Colonic mucosa (tissue), 4 donors: ENCODE results near the gene SLC29A3. TPM values are rescaled to one million over a fixed set of nuclear protein-coding genes. Genes with fewer than 3 reads are reported as not detected.

Source experiments
- DNase-seq: peaks from one replicate; pipeline ENCODE4 v3.0.0-alpha.2; 2020
- H3K27ac ChIP-seq: fragments of 200-600 bp; one replicate; pipeline ENCODE4 v1.8.0; 2021
- H3K27me3 ChIP-seq: fragments of 200-600 bp; one replicate; pipeline ENCODE4 v1.8.0; 2021
- H3K36me3 ChIP-seq: fragments of 200-600 bp; one replicate; pipeline ENCODE4 v1.8.0; 2021
- H3K4me1 ChIP-seq: fragments of 200-600 bp; one replicate; pipeline ENCODE4 v1.8.0; 2021; ENCODE audit warnings: mild to moderate bottlenecking
- H3K4me3 ChIP-seq: fragments of 200-600 bp; one replicate; pipeline ENCODE4 v1.8.0; 2021
- H3K9ac ChIP-seq, 2 donors: one replicate each; pipeline ENCODE4 v1.7.0; 2013; ENCODE audit warnings: control low read depth in 2 of 2, low read depth in 2 of 2, low read length in 2 of 2
- H3K9me3 ChIP-seq: fragments of 200-600 bp; one replicate; pipeline ENCODE4 v1.8.0; 2021
- intact Hi-C: fragments of 100-400 bp; cut with DNase I; formaldehyde crosslinking; loops from one replicate; pipeline ENCODE4 v1.14.1; 2022
- total RNA-seq, 2 donors: library from RNA; stranded (reverse); fragmentation: NEBNext Ultra II Directional in 1 of 2; extraction: Animal tissue kit (Norgen Biotek cat#: 25700) in 1 of 2; gene quantifications; one replicate each; pipeline ENCODE4 v1.2.1, GENCODE V29; 2021
- TF ChIP-seq, protein P1 (sequence below): fragments of 200-600 bp; IDR thresholded peaks from one replicate; pipeline ENCODE4 v1.8.0; 2022; ENCODE audit warnings: antibody characterized with exemption, mild to moderate bottlenecking
- donor health status: healthy.
- donor health status: DM: no; HTN: no; CAD: no.
- donor health status: DM: no; HTN: no; CAD: no.

Gene SLC29A3
- total RNA-seq, 2 donors from 2014 or later, result 3.8 to 6.5 TPM

DNA sequence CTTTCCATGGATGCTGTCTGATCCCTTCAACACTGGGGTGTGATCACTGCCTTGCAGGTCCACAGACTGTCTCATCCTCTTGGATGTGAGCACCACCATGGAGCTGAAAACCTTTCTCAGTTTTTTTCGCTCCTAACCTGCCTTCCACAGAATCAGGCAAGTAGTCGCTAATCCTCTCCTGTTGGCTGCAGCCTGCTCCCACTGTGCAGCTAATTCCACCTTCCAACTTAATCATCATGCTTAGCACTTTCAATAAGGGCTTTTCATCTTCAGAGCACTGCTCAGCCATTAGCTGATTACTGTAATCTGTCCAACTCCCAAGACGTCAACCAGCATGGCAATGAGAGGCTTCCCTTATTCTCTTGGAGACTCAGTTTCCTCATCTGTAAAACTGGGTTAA is 62.6 kb downstream of the SLC29A3 start:
- no peak overlapping the region for H3K4me3 ChIP-seq
- no peak for DNase-seq
- H3K27me3 ChIP-seq, result no peaks in the 10 kb centered on the region
- intact Hi-C loops, result loop anchor here (5.0 to 10.0 kb wide), 3 partner anchors 191 to 433 kb away; no protein-coding TSS in a partner anchor
- TF ChIP-seq, protein P1, sequence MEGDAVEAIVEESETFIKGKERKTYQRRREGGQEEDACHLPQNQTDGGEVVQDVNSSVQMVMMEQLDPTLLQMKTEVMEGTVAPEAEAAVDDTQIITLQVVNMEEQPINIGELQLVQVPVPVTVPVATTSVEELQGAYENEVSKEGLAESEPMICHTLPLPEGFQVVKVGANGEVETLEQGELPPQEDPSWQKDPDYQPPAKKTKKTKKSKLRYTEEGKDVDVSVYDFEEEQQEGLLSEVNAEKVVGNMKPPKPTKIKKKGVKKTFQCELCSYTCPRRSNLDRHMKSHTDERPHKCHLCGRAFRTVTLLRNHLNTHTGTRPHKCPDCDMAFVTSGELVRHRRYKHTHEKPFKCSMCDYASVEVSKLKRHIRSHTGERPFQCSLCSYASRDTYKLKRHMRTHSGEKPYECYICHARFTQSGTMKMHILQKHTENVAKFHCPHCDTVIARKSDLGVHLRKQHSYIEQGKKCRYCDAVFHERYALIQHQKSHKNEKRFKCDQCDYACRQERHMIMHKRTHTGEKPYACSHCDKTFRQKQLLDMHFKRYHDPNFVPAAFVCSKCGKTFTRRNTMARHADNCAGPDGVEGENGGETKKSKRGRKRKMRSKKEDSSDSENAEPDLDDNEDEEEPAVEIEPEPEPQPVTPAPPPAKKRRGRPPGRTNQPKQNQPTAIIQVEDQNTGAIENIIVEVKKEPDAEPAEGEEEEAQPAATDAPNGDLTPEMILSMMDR, result no peak
- no peak overlapping the region for H3K27ac ChIP-seq
- no peak overlapping the region for H3K9ac ChIP-seq
- no peaks in the 10 kb centered on the region for H3K9me3 ChIP-seq
- H3K36me3 ChIP-seq, result no peaks in the 10 kb centered on the region
- H3K4me1 ChIP-seq, result peaks cover 13% of the 10 kb centered on the region

DNA sequence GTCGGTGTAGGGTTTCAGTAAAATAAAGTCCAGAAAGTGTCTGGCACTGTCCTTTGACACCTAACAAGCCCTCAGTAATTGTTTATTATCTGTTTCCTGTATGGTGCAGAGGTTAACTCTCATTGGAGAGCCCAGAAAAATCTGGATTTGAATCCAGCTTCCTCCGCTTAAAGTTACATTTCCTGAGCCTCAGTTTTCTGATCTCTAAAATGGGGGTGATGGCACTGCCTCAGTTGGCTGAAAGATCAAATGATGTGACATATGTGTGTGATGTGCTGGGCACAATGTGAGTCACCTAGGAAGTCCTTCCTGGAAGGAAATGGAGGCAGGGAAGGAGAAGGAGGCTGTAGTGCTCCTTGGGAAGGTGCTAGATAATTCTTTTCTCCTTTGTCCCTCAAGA is 63.0 kb downstream of the SLC29A3 start:
- H3K9me3 ChIP-seq, result no peaks in the 10 kb centered on the region
- DNase-seq, result no peak
- H3K9ac ChIP-seq, result no peak overlapping the region
- H3K27me3 ChIP-seq, result no peaks in the 10 kb centered on the region
- intact Hi-C loops, result loop anchor here (5.0 to 10.0 kb wide), 3 partner anchors 190 to 433 kb away; no protein-coding TSS in a partner anchor
- TF ChIP-seq, protein P1, result no peak
- peaks cover 11% of the 10 kb centered on the region for H3K4me1 ChIP-seq
- H3K27ac ChIP-seq, result no peak overlapping the region
- H3K4me3 ChIP-seq, result no peak overlapping the region
- H3K36me3 ChIP-seq, result no peaks in the 10 kb centered on the region

DNA sequence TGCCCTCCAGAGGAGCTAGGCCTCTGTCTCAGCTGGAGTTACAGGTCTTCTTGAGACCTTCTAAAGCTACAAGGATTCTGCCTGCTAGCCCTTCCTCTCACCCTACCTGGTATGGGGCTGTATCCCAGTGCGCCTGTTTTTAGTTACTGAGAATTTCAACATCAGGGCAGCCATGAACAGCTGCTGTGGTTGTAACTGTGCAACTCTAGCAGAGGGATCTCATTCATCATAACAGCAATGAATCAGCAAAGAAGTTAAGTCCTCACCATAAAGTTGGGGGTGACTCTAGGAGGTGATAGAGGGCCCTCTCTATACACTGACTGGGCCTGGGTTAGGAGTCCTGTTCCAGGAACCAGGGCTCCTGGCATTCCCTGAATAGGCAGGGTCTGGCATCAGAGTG is 63.7 kb downstream of the SLC29A3 start:
- no peak overlapping the region for H3K4me3 ChIP-seq
- TF ChIP-seq, protein P1, result no peak
- intact Hi-C loops, result loop anchor here (5.0 to 10.0 kb wide), 3 partner anchors 190 to 432 kb away; no protein-coding TSS in a partner anchor
- H3K4me1 ChIP-seq, result peaks cover 9% of the 10 kb centered on the region
- no peak overlapping the region for H3K9ac ChIP-seq
- H3K36me3 ChIP-seq, result no peaks in the 10 kb centered on the region
- DNase-seq, result no peak
- H3K9me3 ChIP-seq, result no peaks in the 10 kb centered on the region
- H3K27me3 ChIP-seq, result no peaks in the 10 kb centered on the region
- H3K27ac ChIP-seq, result no peak overlapping the region

DNA sequence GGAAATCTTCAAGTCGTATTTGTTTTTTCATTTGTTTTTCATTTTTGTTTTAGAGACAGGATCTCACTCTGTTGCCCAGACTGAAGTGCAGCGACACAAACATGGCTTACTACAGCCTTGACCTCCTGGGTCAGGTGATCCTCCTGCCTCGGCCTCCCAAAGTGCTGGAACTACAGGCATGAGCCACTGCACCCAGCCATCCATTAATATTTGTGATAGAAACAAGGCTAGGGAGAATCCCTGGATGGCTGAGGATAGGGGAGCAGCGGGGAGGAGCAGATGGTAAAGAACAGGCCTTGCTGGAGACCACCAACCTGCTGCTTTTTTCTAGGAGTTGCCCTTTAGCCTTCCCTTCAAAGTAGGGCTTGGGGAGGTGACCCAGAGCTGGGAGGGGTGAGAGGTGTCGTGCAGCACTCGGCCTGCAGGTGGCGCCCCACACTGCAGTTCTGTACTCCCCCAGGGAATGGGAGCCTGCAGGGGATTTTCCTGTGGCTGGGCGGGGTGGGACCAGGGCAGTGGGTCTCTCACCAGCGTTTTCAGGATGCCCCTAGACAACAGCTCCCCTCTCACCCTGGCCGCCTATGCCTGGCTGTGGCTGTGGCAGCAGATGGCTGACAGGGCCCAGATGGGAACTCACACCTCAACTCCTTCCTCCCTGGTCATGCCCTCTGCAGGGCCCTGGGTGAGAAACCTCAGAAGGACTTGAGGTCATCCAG is 65.1 kb downstream of the SLC29A3 start:
- no peak overlapping the region for H3K4me3 ChIP-seq
- DNase-seq, result peak; percentile 79
- H3K4me1 ChIP-seq, result no peaks in the 10 kb centered on the region
- H3K36me3 ChIP-seq, result no peaks in the 10 kb centered on the region
- no peak overlapping the region for H3K9ac ChIP-seq
- no peak overlapping the region for H3K27ac ChIP-seq
- intact Hi-C loops, result loop anchor here (5.0 to 10.0 kb wide), 3 partner anchors 188 to 431 kb away; no protein-coding TSS in a partner anchor
- TF ChIP-seq, protein P1, result peak; percentile 82
- H3K9me3 ChIP-seq, result no peaks in the 10 kb centered on the region
- no peaks in the 10 kb centered on the region for H3K27me3 ChIP-seq

DNA sequence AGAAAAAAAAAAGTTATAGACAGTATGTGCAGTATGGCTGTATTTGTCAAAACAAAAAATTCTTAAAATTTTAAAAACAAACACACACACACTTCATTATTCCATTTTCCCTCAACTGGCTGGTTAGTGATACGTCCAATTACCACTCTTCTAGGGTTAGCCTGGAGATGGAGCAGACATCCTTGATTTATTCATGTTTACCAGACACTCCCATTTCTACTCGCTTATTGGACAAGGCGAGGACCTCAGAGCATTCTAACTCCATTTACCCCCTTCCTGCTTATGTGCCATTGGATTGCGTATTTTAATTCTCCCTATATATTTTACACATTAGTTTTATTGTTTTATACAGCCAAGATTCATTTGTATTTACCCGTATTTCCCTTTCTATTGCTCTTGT is 69.1 kb downstream of the SLC29A3 start:
- no peak overlapping the region for H3K9ac ChIP-seq
- TF ChIP-seq, protein P1, result no peak
- no peaks in the 10 kb centered on the region for H3K4me1 ChIP-seq
- no peaks in the 10 kb centered on the region for H3K9me3 ChIP-seq
- no peaks in the 10 kb centered on the region for H3K36me3 ChIP-seq
- no peak for DNase-seq
- no peaks in the 10 kb centered on the region for H3K27me3 ChIP-seq
- no peak overlapping the region for H3K4me3 ChIP-seq
- intact Hi-C loops, result loop anchor here (10.0 kb wide), 1 partner anchor 427 kb away; no protein-coding TSS in a partner anchor
- H3K27ac ChIP-seq, result no peak overlapping the region
